H1 (cell line): ENCODE data around the gene SRMS. TPM values are rescaled to one million over a fixed set of nuclear protein-coding genes. Genes with fewer than 3 reads are reported as not detected.

Source experiments
- CTCF ChIA-PET: fragments of 300-600 bp; sonication (Branson Sonifier 250); formaldehyde crosslinking; loops from one replicate; lab custom pipeline; 2021; ENCODE audit not compliant: partially characterized antibody; lab: Charles Lee
- POLR2A ChIA-PET: fragments of 300-600 bp; sonication (Branson Sonifier 250); formaldehyde crosslinking; loops from one replicate; lab custom pipeline; 2021; ENCODE audit warnings: inconsistent platforms; ENCODE audit not compliant: partially characterized antibody; lab: Charles Lee
- DNase-seq, 2 experiments: peaks; one replicate each; pipeline versions ENCODE4 v3.0.0 to v3.0.0-alpha.2; 2010 to 2022; ENCODE audit warnings: low spot score in 2 of 2, low read depth in 1 of 2, mixed read lengths in 1 of 2
- FAIRE-seq: peaks from 2 replicates; lab custom pipeline; 2011; peaks lifted over from hg19 to GRCh38; lab: Jason Lieb, UNC
- H2AFZ ChIP-seq: 2 replicates; pipeline ENCODE4 v1.8.1; 2012; ENCODE audit warnings: low read length, inconsistent platforms
- H2AK5ac ChIP-seq: 2 replicates; pipeline ENCODE4 v1.6.1; 2013; ENCODE audit warnings: low read depth, low read length
- H2BK120ac ChIP-seq: replicated peaks from 2 replicates; pipeline ENCODE3; 2013; ENCODE audit warnings: low read depth, low read length, inconsistent platforms
- H2BK12ac ChIP-seq: 2 replicates; pipeline ENCODE4 v1.6.1; 2013; ENCODE audit warnings: low read depth, low read length
- H2BK15ac ChIP-seq: 2 replicates; pipeline ENCODE4 v1.6.1; 2013; ENCODE audit warnings: low read length
- H2BK20ac ChIP-seq: 2 replicates; pipeline ENCODE4 v1.6.1; 2013; ENCODE audit warnings: low read length
- H2BK5ac ChIP-seq: 2 replicates; pipeline ENCODE4 v1.6.1; 2013; ENCODE audit warnings: low read depth, low read length
- H3K14ac ChIP-seq: 2 replicates; pipeline ENCODE4 v1.6.1; 2013; ENCODE audit warnings: inconsistent platforms; ENCODE audit not compliant: insufficient read length
- H3K18ac ChIP-seq: 2 replicates; pipeline ENCODE4 v1.6.1; 2013; ENCODE audit warnings: low read length; ENCODE audit errors: extremely low read depth
- H3K23ac ChIP-seq: 2 replicates; pipeline ENCODE4 v1.6.1; 2013; ENCODE audit warnings: inconsistent platforms; ENCODE audit not compliant: insufficient read length
- H3K23me2 ChIP-seq: 2 replicates; pipeline ENCODE4 v1.6.1; 2013; ENCODE audit warnings: low read depth, low read length
- H3K27ac ChIP-seq: 2 replicates; pipeline ENCODE4 v1.6.1; 2011; ENCODE audit warnings: low read depth, low read length, inconsistent platforms
- H3K27me3 ChIP-seq, 4 experiments: replicated peaks in 1 of 4; 1 replicate in 1 of 4; 2 replicates in 3 of 4; pipeline versions ENCODE4 v1.6.1 to v1.8.1; 2011 to 2013; ENCODE audit warnings: low read length in 3 of 4, mild to moderate bottlenecking in 3 of 4, inconsistent platforms in 2 of 4, mixed read lengths in 2 of 4, moderate library complexity in 1 of 4; ENCODE audit not compliant: control insufficient read depth in 3 of 4, insufficient read depth in 3 of 4; ENCODE audit errors: extremely low read depth in 1 of 4
- H3K36me3 ChIP-seq, 4 experiments: 2 replicates each; pipeline versions ENCODE4 v1.6.1 to v1.8.1; 2011 to 2013; ENCODE audit warnings: mild to moderate bottlenecking in 4 of 4, low read length in 3 of 4, moderate library complexity in 2 of 4, control low read depth in 1 of 4, inconsistent platforms in 1 of 4; ENCODE audit not compliant: insufficient read depth in 4 of 4, control insufficient read depth in 2 of 4
- H3K4ac ChIP-seq: replicated peaks from 2 replicates; pipeline ENCODE3; 2013; ENCODE audit warnings: low read length, low read depth, mixed read lengths, inconsistent platforms; ENCODE audit not compliant: insufficient read length
- H3K4me1 ChIP-seq, 4 experiments: replicated peaks in 1 of 4; 1 replicate in 1 of 4; 2 replicates in 3 of 4; pipeline versions ENCODE4 v1.6.1 to v1.8.1; 2011 to 2013; ENCODE audit warnings: low read length in 3 of 4, inconsistent platforms in 2 of 4, mixed read lengths in 1 of 4; ENCODE audit not compliant: insufficient read depth in 4 of 4, control insufficient read depth in 3 of 4
- H3K4me2 ChIP-seq, 2 experiments: 2 replicates each; pipeline versions ENCODE4 v1.6.1 to v1.8.1; 2011 to 2013; ENCODE audit warnings: low read depth in 2 of 2, low read length in 2 of 2, control low read depth in 1 of 2, inconsistent platforms in 1 of 2, mild to moderate bottlenecking in 1 of 2; ENCODE audit not compliant: insufficient read depth in 1 of 2
- H3K4me3 ChIP-seq, 4 experiments: fragments of 200-600, 300-600 bp in 1 of 4; sonication (generic), shearing (Covaris generic), sonication (Bioruptor Twin) in 1 of 4; 2 replicates each; pipeline versions ENCODE4 v1.5.1 to v1.8.1; 2011 to 2016; ENCODE audit warnings: low read length in 4 of 4, low read depth in 3 of 4, control low read depth in 2 of 4, inconsistent platforms in 2 of 4, mild to moderate bottlenecking in 2 of 4, mixed read lengths in 1 of 4, moderate library complexity in 1 of 4; ENCODE audit not compliant: insufficient read depth in 2 of 4; ENCODE audit errors: extremely low read depth in 1 of 4
- H3K56ac ChIP-seq: replicated peaks from 2 replicates; pipeline ENCODE3; 2013; ENCODE audit warnings: low read depth, mild to moderate bottlenecking, mixed read lengths, low read length, inconsistent platforms; ENCODE audit not compliant: insufficient read length
- H3K79me1 ChIP-seq: 2 replicates; pipeline ENCODE4 v1.6.1; 2013; ENCODE audit warnings: low read depth, low read length, control low read depth
- H3K79me2 ChIP-seq, 2 experiments: 2 replicates each; pipeline versions ENCODE4 v1.6.1 to v1.8.1; 2012 to 2013; ENCODE audit warnings: low read length in 2 of 2, mild to moderate bottlenecking in 2 of 2, inconsistent platforms in 1 of 2; ENCODE audit not compliant: insufficient read depth in 2 of 2, control insufficient read depth in 1 of 2
- H3K9ac ChIP-seq, 4 experiments: replicated peaks in 1 of 4; 1 replicate in 1 of 4; 2 replicates in 3 of 4; pipeline versions ENCODE4 v1.6.1 to v1.8.1; 2011 to 2013; ENCODE audit warnings: low read depth in 3 of 4, low read length in 3 of 4, control low read depth in 2 of 4, mild to moderate bottlenecking in 2 of 4, moderate library complexity in 2 of 4, inconsistent platforms in 1 of 4; ENCODE audit errors: extremely low read depth in 1 of 4
- H3K9me3 ChIP-seq, 2 experiments: 2 replicates each; pipeline versions ENCODE4 v1.6.1 to v1.8.1; 2012 to 2013; ENCODE audit warnings: mild to moderate bottlenecking in 2 of 2, moderate library complexity in 2 of 2, control low read depth in 1 of 2, inconsistent platforms in 1 of 2, low read depth in 1 of 2, low read length in 1 of 2, mixed read lengths in 1 of 2; ENCODE audit not compliant: insufficient read depth in 2 of 2
- H4K20me1 ChIP-seq, 2 experiments: replicated peaks in 1 of 2; 2 replicates each; pipeline versions ENCODE3 to v1.8.1; 2011 to 2013; ENCODE audit warnings: inconsistent platforms in 2 of 2, low read length in 2 of 2, mild to moderate bottlenecking in 1 of 2; ENCODE audit not compliant: insufficient read depth in 2 of 2, control insufficient read depth in 1 of 2
- H4K5ac ChIP-seq: 2 replicates; pipeline ENCODE4 v1.6.1; 2013; ENCODE audit warnings: low read length, low read depth, mixed read lengths, inconsistent platforms; ENCODE audit not compliant: insufficient read length
- H4K8ac ChIP-seq: 2 replicates; pipeline ENCODE4 v1.8.0; 2013; ENCODE audit warnings: mild to moderate bottlenecking, moderate library complexity, low read length, inconsistent platforms; ENCODE audit not compliant: insufficient read depth; ENCODE audit errors: extremely low read depth
- H4K91ac ChIP-seq: replicated peaks from 2 replicates; pipeline ENCODE3; 2013; ENCODE audit warnings: low read length, mixed read lengths, inconsistent platforms; ENCODE audit not compliant: insufficient read length
- BCL11A ChIP-seq, 2 experiments: IDR thresholded peaks; one replicate each; pipeline ENCODE4 v1.6.1; 2011; ENCODE audit warnings: low read depth in 2 of 2, low read length in 2 of 2, mild to moderate bottlenecking in 2 of 2
- CBX5 ChIP-seq: fragments of 300-800, 300-1000 bp; sonication (generic); IDR thresholded peaks from 2 replicates; pipeline ENCODE4 v1.7.1; 2016; ENCODE audit warnings: antibody characterized with exemption, low read length, low read depth
- JUND ChIP-seq: IDR thresholded peaks from 2 replicates; pipeline ENCODE4 v1.6.1; 2011; ENCODE audit warnings: mild to moderate bottlenecking, improper control_type of control experiment, low read length
- KDM4A ChIP-seq: IDR thresholded peaks from one replicate; pipeline ENCODE4 v1.7.1; 2012; ENCODE audit warnings: low read depth, mild to moderate bottlenecking, moderate library complexity, low read length, inconsistent platforms; ENCODE audit not compliant: severe bottlenecking
- NRF1 ChIP-seq: IDR thresholded peaks from 2 replicates; pipeline ENCODE4 v1.6.1; 2011; ENCODE audit warnings: mild to moderate bottlenecking, low read depth, low read length, improper control_type of control experiment
- POLR2A ChIP-seq, 2 experiments: IDR thresholded peaks; 1 replicate in 1 of 2; 2 replicates in 1 of 2; pipeline ENCODE4 v1.6.1; 2011; ENCODE audit warnings: low read depth in 2 of 2, low read length in 2 of 2, mild to moderate bottlenecking in 2 of 2; ENCODE audit errors: control extremely low read depth in 1 of 2
- POLR2AphosphoS5 ChIP-seq: IDR thresholded peaks from 2 replicates; pipeline ENCODE4 v1.6.1; 2011; ENCODE audit warnings: low read depth, low read length
- SIRT6 ChIP-seq: IDR thresholded peaks from one replicate; pipeline ENCODE4 v1.7.1; 2012; ENCODE audit warnings: low read length, inconsistent platforms
- WGBS, 2 experiments: shearing (Covaris generic) in 1 of 2; methylation state at CpG; one replicate each; pipeline versions ENCODE4 v1.1.6 to v1.1.7; 2013 to 2015; ENCODE audit warnings: low lambda C conversion rate in 2 of 2, mixed read lengths in 2 of 2, inconsistent platforms in 1 of 2, low coverage in 1 of 2, missing lambda C conversion rate in 1 of 2; ENCODE audit not compliant: insufficient replicate concordance in 2 of 2, insufficient coverage in 1 of 2, insufficient read length in 1 of 2; ENCODE audit errors: extremely low coverage in 1 of 2, missing lambda C conversion rate in 1 of 2; 5-methylcytosine and 5-hydroxymethylcytosine counted together
- polyA plus RNA-seq, 7 experiments: library from polyadenylated mRNA; depleted of rRNA in 3 of 7; stranded (reverse) in 5 of 7; unstranded in 2 of 7; fragments of >200 nt in 5 of 7; fragments of 200-250 nt in 2 of 7; gene quantifications; 1 replicate in 5 of 7; 2 replicates in 1 of 7; 4 replicates in 1 of 7; pipeline versions ENCODE4 v1.2.1 to v1.2.3, GENCODE V29; 2011 to 2013; ENCODE audit warnings: missing spikeins in 2 of 7, mixed read lengths in 2 of 7
- total RNA-seq: library from RNA; stranded (reverse); fragmentation: NEBNext Ultra II Directional; extraction: Animal tissue kit (Norgen Biotek cat#: 25700); gene quantifications from 2 replicates; pipeline ENCODE4 v1.2.1, GENCODE V29; 2021
- TF ChIP-seq, protein P1 (sequence below): IDR thresholded peaks from 2 replicates; pipeline ENCODE4 v1.6.1; 2011; ENCODE audit warnings: low read length, improper control_type of control experiment

SRMS gene
- total and polyA plus RNA-seq, 2 of the 8 experiments (the other 6 are each of a cell fraction or from before 2014, with no cell fraction given) = 0.39 to 0.76 TPM

DNA sequence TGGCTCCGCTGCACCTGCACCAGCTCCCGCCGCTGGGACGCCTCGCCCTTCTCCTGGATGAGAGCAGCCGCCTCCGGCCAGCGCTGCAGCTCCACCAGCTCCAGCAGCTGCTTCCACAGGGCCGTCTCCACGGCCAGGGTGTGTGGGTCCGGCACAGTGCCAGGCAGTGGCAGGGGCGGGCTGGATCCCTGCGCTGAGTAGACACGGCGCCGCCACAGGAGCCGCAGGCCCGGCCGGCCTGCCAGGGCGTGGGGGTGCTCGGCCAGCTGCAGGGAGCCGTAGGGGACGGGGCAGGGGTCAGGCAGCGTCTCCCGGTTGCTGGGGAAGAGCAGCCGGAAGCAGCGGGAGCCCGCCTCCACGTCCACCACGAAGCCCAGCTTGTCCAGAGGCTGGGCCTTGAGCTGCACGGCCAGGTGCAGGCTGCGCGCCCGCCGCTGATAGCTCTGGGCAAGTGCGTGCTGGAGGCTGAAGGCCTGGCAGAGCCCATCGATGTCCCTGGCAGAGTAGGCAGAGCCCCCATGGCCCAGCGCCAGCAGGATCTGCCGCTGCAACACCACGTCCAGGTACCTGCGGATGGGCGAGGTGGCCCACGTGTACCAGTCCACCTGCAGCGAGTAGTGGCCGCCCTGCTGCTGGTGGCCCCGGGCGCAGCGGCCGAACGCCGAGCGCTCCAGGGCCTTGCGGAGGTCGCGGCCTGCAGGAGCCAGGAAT is 15.8 kb upstream of the SRMS start:
- FAIRE-seq (no peak), DNase-seq (no peak)
- H4K91ac ChIP-seq = no peak overlapping the region
- no peaks in the 10 kb centered on the region for H4K20me1 ChIP-seq
- peak overlapping the region; percentile 25; the same call in 1 of the 2 replicates for H4K8ac ChIP-seq
- no peak overlapping the region for H3K18ac ChIP-seq
- 97% methylated on average over 31 of the region's 55 CpGs; no CpG with 5 or more reads in 1 of the 2 experiments for WGBS, 2 experiments
- H3K4me1 ChIP-seq = no peaks in the 10 kb centered on the region
- H3K27me3 ChIP-seq = no peaks in the 10 kb centered on the region
- no peak overlapping the region for H3K14ac ChIP-seq
- H3K79me1 ChIP-seq = no peaks in the 10 kb centered on the region
- no peak overlapping the region for H2BK15ac ChIP-seq
- no peak overlapping the region for H2AK5ac ChIP-seq
- no peak overlapping the region for H3K23ac ChIP-seq
- no peaks in the 10 kb centered on the region for H3K9me3 ChIP-seq
- H3K23me2 ChIP-seq = no peaks in the 10 kb centered on the region
- no peak overlapping the region for H4K5ac ChIP-seq
- H2BK12ac ChIP-seq = no peak overlapping the region
- no peak overlapping the region for H3K56ac ChIP-seq
- H3K36me3 ChIP-seq = no peaks in the 10 kb centered on the region; a peak in 4 of 8 replicates
- H3K4me2 ChIP-seq = no peak overlapping the region
- H3K9ac ChIP-seq = no peak overlapping the region
- no peak overlapping the region for H2BK20ac ChIP-seq
- no peaks in the 10 kb centered on the region for H3K79me2 ChIP-seq
- no peak overlapping the region for H2BK5ac ChIP-seq
- no peak overlapping the region for H2BK120ac ChIP-seq
- H3K27ac ChIP-seq = no peak overlapping the region
- no peak overlapping the region for H3K4ac ChIP-seq
- ChIA-PET CTCF (interaction anchor here (0.8 to 1.7 kb wide), 5 partner anchors 10 to 371 kb away, joined by 3 to 7 read pairs (median 3); partner anchors contain the start of gene PTK6), POLR2A (interaction anchor here (3.4 kb wide), 1 partner anchor 11 kb away, joined by 12 read pairs; the partner anchor contains the start of gene HELZ2)
- no peak overlapping the region for H3K4me3 ChIP-seq
- no peak overlapping the region for H2AFZ ChIP-seq
- TF ChIP-seq SIRT6 (no peak), POLR2AphosphoS5 (no peak), POLR2A (IDR thresholded peaks at IDR 0.05; ENCODE audit: control extremely low read depth in 1 of 2, low read depth in 2 of 2, low read length in 2 of 2) (no peak), CBX5 (no peak), JUND (no peak), KDM4A (no peak), NRF1 (no peak), BCL11A (IDR thresholded peaks at IDR 0.05; ENCODE audit: low read depth in 2 of 2, low read length in 2 of 2) (no peak)
- TF ChIP-seq, protein P1, sequence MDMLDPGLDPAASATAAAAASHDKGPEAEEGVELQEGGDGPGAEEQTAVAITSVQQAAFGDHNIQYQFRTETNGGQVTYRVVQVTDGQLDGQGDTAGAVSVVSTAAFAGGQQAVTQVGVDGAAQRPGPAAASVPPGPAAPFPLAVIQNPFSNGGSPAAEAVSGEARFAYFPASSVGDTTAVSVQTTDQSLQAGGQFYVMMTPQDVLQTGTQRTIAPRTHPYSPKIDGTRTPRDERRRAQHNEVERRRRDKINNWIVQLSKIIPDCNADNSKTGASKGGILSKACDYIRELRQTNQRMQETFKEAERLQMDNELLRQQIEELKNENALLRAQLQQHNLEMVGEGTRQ = no peak
